Activated naive CD8-positive, alpha-beta T cell treated with anti-CD3 and anti-CD28 coated beads, Interleukin-2, amount 10 ng/mL, durations not matched to agents 7 days and 5 days (primary cell): Measurements from ENCODE around the gene RHD. TPM values are rescaled to one million over a fixed set of nuclear protein-coding genes. Genes with fewer than 3 reads are reported as not detected.
"Not testable (repeated sequence)": the region's sequence is repeated elsewhere in the genome, so short reads cannot be mapped to it uniquely, and the experiment has no call there.

ENCODE experiments used
- ATAC-seq: fragments of 150-1000 bp; cut with Tn5 transposase; one replicate; pipeline ENCODE4 v1.10.0; 2021; ENCODE audit warnings: low read depth, moderate library complexity
- POLR2A ChIA-PET: fragments of 350-600 bp; sonication (Branson Sonifier 250); formaldehyde crosslinking; loops from one replicate; lab custom pipeline; 2021; ENCODE audit warnings: antibody characterized with exemption; lab: Charles Lee
- DNase-seq: peaks from one replicate; pipeline ENCODE4 v3.0.0; 2021
- H3K27ac Mint-ChIP-seq: one replicate; pipeline ENCODE4 v1.8.0; 2022; ENCODE audit warnings: mild to moderate bottlenecking, mixed read lengths
- H3K27me3 Mint-ChIP-seq: one replicate; pipeline ENCODE4 v1.8.0; 2022; ENCODE audit warnings: mild to moderate bottlenecking, moderate library complexity, mixed read lengths
- H3K36me3 Mint-ChIP-seq: one replicate; pipeline ENCODE4 v1.8.0; 2021; ENCODE audit warnings: mild to moderate bottlenecking, mixed read lengths
- H3K4me1 Mint-ChIP-seq: one replicate; pipeline ENCODE4 v1.8.0; 2021; ENCODE audit warnings: mixed read lengths
- H3K4me3 Mint-ChIP-seq: one replicate; pipeline ENCODE4 v1.8.0; 2022; ENCODE audit warnings: mild to moderate bottlenecking, moderate library complexity, mixed read lengths
- H3K9me3 Mint-ChIP-seq: one replicate; pipeline ENCODE4 v1.8.0; 2021; ENCODE audit warnings: mixed read lengths
- total RNA-seq, 2 experiments: library from RNA; stranded (reverse); gene quantifications; one replicate each; pipeline ENCODE4 v1.2.3, GENCODE V29; 2021

RHD gene
- total RNA-seq, 2 experiments from 2014 or later = not detected

DNA sequence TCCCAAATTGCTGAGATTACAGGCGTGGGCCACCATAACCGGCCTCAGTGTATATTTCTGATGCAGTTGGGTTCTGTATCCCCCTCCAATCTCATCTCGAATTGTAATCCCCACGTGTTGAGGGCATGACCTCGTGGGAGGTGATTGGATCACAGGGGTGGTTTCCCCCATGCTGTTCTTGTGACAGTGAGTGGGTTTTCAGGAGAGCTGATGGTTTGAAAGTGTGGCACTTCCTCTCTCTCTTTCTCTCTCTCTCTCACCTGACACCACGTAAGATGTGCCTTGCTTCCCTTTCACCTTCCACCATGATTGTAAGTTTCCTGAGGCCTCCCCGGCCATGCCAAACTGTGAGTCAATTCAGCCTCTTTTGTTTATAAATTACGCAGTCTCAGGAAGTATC lies 24.2 kb downstream of the RHD start:
- not testable (repeated sequence) for H3K9me3 Mint-ChIP-seq, ATAC-seq, H3K36me3 Mint-ChIP-seq

DNA sequence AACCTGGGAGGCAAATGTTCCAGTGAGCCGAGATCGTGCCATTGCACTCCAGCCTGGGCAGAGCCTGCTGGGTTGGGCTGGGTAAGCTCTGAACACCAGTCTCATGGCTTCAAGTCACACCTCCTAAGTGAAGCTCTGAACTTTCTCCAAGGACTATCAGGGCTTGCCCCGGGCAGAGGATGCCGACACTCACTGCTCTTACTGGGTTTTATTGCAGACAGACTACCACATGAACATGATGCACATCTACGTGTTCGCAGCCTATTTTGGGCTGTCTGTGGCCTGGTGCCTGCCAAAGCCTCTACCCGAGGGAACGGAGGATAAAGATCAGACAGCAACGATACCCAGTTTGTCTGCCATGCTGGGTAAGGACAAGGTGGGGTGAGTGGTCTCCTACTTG lies 28.4 kb downstream of the RHD start:
- H3K4me3 Mint-ChIP-seq, POLR2A ChIA-PET, ATAC-seq: not testable (repeated sequence)

More for the DNA sequence above, 24.2 kb downstream of the RHD start:
- H3K4me1 Mint-ChIP-seq, DNase-seq, H3K27ac Mint-ChIP-seq, POLR2A ChIA-PET, H3K27me3 Mint-ChIP-seq, H3K4me3 Mint-ChIP-seq: not testable (repeated sequence)

DNA sequence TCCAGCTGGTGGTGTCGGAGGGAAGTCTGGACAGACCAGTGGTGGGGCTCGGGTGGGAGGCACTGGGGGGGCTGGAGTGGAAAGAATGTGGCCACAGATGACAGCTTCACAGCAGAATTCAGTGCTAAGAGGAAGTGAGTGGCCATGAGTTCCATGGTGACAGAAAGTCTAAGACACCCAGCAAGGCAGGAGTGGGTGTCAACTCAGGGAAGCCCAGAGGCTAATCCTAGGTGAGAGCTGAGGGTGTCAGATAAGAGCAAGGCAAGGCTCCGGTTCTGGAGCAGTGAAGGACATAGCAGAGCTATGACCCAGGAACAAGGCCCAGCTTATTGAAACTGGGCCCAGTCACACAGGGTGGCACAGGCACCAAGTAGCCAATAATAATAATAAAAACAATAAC lies 30.0 kb downstream of the RHD start:
- H3K27me3 Mint-ChIP-seq, H3K9me3 Mint-ChIP-seq, ATAC-seq, DNase-seq, H3K4me1 Mint-ChIP-seq, POLR2A ChIA-PET, H3K36me3 Mint-ChIP-seq, H3K4me3 Mint-ChIP-seq: not testable (repeated sequence)
- peak overlapping the region; percentile 30 for H3K27ac Mint-ChIP-seq

More for the DNA sequence above, 28.4 kb downstream of the RHD start:
- not testable (repeated sequence) for H3K9me3 Mint-ChIP-seq, H3K27ac Mint-ChIP-seq, DNase-seq, H3K4me1 Mint-ChIP-seq, H3K27me3 Mint-ChIP-seq, H3K36me3 Mint-ChIP-seq

DNA sequence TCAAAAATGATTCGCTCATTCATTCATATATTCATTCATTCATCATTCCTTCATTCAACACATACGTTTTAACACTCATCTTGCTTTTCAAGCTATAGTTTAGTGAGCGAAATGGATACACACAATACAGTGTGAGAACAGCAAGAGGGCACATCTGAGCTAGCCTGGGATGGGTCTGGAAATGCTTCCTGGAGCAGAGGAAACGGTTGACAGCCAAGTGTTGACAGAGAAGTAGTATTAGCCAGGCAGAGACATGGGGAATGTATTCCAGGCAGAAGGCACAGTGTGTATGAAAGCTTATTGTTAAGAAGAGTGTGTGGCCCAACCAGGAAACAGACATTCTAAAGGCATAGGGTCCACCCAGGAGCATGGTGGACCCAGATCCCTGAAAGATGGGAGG lies 32.6 kb downstream of the RHD start:
- POLR2A ChIA-PET, DNase-seq, H3K4me1 Mint-ChIP-seq, H3K27ac Mint-ChIP-seq, ATAC-seq, H3K36me3 Mint-ChIP-seq, H3K4me3 Mint-ChIP-seq, H3K27me3 Mint-ChIP-seq, H3K9me3 Mint-ChIP-seq: not testable (repeated sequence)

DNA sequence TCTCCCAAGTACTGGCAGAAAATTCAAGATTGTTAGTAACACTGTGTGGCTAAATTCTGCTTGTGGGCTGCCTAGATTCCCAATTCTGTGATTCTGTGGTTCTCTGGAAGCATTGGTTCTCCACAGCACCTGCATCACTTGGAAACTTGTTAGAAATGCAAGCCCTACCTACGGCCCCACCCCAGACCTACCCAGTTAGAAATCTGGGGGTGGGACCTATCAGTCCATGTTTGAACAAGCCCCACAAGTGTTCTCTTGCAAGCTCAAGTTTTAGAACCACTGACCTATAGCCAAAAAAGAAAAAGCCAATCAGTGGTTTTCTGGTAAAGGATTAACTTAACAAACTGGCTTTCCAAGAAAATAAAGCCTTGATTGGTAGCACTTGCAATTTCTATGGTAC lies 35.9 kb downstream of the RHD start:
- H3K36me3 Mint-ChIP-seq, H3K9me3 Mint-ChIP-seq, DNase-seq, POLR2A ChIA-PET, H3K4me1 Mint-ChIP-seq, H3K27ac Mint-ChIP-seq, H3K4me3 Mint-ChIP-seq, ATAC-seq, H3K27me3 Mint-ChIP-seq: not testable (repeated sequence)

DNA sequence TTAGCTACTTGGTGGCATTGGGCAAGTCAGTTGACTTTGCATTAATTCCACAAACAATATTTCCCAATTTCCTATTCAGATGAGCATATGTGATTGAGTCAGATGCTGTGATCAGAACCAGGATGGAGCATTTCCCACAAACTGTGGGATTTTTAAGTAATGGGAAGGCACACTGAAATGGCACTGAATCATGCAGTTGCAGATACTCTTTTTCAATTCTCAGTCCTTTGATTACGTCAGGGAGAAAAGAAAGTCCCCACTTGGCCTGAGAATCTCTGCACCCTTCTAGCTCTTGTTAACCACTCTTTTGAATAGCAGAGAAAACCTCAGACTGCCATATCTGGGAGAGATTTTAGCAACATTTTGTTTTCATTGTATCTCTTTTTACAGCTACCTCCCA lies 36.8 kb downstream of the RHD start:
- ATAC-seq, DNase-seq, H3K27ac Mint-ChIP-seq, H3K4me1 Mint-ChIP-seq, POLR2A ChIA-PET, H3K4me3 Mint-ChIP-seq, H3K27me3 Mint-ChIP-seq, H3K36me3 Mint-ChIP-seq, H3K9me3 Mint-ChIP-seq: not testable (repeated sequence)

DNA sequence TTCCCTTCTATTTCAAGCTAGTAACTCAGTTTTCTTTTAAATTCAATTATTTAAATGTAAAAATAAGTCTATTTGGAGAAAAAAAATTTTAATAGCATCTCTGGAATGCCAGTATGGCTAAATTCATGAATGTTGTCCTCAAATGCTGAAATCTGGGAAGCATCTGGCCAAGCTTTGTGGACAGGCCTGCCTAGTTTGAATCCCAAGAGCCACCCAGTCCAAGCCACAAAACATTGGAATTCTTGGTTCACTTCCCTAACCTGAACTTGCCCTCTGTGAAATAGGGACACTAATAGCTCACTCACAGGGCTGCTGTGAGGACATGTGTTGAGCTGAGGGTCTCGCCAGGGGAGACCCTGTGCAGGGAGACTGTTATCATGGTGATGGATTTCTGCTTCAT lies 37.2 kb downstream of the RHD start:
- H3K36me3 Mint-ChIP-seq, H3K27me3 Mint-ChIP-seq, DNase-seq, H3K4me3 Mint-ChIP-seq, POLR2A ChIA-PET, H3K27ac Mint-ChIP-seq, ATAC-seq, H3K9me3 Mint-ChIP-seq, H3K4me1 Mint-ChIP-seq: not testable (repeated sequence)

DNA sequence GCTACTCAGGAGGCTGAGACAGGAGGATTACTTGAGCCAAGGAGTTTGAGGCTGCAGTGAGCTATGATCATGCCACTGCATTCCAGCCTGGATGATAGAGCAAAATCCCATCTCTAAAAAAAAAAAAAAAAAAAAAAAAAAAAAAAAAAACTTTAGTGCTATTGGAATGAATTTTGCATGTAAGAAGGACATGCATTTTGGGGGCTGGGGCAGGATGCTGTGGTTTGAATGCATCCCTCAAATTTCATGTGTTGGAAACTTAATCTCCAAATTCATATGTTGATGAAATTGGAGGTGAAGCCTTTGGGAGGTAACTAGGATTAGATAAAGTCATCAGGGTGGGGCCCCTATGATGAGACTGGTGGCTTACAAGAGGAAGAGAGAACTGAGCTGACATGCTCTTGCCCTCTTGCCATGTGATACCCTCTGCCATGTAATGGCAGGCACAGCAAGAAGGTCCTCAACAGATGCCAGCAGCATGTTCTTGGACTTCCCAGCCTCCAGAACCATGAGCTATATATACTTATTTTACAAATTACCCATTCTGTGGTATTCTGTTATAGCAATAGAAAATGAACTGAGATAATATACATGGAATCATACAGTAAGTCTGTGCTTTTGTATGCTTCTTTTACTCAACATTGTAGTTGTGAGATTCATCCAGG lies 40.6 kb downstream of the RHD start:
- H3K4me1 Mint-ChIP-seq, H3K27ac Mint-ChIP-seq, POLR2A ChIA-PET, H3K4me3 Mint-ChIP-seq, ATAC-seq, H3K36me3 Mint-ChIP-seq, H3K9me3 Mint-ChIP-seq, H3K27me3 Mint-ChIP-seq, DNase-seq: not testable (repeated sequence)

DNA sequence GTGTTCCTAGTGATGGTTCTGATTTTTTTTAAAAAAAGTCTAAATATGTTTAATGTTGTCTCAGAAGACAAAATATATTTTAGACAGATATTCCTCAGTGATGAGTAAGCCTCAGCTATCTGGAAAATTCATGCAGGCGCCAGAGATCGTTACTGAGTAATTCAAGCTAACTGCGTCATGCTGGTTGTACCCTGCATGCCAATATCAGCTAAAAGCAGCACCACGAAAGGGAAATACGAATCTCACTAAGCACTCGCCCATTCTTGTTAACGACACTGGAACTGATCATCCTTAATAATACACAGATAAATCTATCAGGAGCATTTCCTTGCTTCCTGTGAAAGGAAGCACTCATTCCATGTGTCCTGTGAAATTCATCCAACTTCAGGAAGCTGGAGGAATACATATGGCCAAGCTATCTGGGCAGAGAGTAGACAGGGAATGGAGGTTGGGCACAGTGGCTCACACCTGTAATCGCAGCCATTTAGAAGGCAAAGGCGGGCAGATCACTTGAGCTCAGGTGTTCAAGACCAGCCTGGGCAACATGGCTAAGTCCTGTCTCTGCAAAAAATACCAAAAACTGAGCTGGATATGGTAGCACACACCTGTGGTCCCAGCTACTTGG lies 48.1 kb downstream of the RHD start:
- POLR2A ChIA-PET = not testable (repeated sequence)

DNA sequence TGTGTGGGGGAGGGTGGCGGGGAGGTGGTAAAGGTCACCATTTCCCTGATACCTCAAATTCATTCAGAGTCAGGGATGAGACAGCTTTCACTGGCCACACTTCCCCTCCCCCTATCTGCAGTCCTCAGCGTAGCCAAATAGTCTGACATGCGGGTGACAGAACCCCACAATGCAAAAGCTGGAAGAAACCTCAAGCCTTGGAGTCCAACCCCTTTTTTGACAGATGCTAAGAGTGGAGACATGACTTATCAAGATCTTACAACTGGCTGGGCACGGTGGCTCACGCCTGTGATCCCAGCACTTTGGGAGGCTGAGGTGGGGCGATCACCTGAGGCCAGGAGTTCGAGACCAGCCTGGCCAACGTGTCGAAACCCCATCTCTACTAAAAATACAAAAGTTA lies 49.8 kb downstream of the RHD start:
- H3K9me3 Mint-ChIP-seq, H3K27ac Mint-ChIP-seq, ATAC-seq, H3K27me3 Mint-ChIP-seq, H3K36me3 Mint-ChIP-seq, DNase-seq, H3K4me3 Mint-ChIP-seq, H3K4me1 Mint-ChIP-seq, POLR2A ChIA-PET: not testable (repeated sequence)

More for the DNA sequence above, 48.1 kb downstream of the RHD start:
- ATAC-seq, H3K4me3 Mint-ChIP-seq, H3K4me1 Mint-ChIP-seq, H3K27ac Mint-ChIP-seq, H3K27me3 Mint-ChIP-seq, H3K9me3 Mint-ChIP-seq, DNase-seq, H3K36me3 Mint-ChIP-seq: not testable (repeated sequence)

DNA sequence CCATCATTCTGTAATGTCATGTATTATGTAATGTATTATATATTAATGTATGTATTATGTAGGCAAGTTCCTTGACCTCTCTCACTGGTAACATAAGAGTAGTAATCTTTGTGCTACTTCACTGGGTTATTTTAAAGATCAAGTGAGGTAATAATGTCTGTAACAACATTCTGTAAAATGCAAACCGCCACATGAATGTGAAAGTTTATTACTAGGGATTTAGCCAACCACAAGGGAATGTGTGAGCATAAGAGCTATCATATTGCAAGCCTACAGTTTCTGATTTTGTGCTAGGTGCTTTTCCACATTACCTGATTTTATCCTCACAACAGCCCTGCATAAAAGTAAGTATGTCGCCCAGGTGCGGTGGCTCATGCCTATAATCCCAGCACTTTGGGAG lies 52.1 kb downstream of the RHD start:
- POLR2A ChIA-PET, H3K36me3 Mint-ChIP-seq, ATAC-seq, H3K27ac Mint-ChIP-seq, H3K4me3 Mint-ChIP-seq, H3K9me3 Mint-ChIP-seq, H3K4me1 Mint-ChIP-seq, H3K27me3 Mint-ChIP-seq, DNase-seq: not testable (repeated sequence)

DNA sequence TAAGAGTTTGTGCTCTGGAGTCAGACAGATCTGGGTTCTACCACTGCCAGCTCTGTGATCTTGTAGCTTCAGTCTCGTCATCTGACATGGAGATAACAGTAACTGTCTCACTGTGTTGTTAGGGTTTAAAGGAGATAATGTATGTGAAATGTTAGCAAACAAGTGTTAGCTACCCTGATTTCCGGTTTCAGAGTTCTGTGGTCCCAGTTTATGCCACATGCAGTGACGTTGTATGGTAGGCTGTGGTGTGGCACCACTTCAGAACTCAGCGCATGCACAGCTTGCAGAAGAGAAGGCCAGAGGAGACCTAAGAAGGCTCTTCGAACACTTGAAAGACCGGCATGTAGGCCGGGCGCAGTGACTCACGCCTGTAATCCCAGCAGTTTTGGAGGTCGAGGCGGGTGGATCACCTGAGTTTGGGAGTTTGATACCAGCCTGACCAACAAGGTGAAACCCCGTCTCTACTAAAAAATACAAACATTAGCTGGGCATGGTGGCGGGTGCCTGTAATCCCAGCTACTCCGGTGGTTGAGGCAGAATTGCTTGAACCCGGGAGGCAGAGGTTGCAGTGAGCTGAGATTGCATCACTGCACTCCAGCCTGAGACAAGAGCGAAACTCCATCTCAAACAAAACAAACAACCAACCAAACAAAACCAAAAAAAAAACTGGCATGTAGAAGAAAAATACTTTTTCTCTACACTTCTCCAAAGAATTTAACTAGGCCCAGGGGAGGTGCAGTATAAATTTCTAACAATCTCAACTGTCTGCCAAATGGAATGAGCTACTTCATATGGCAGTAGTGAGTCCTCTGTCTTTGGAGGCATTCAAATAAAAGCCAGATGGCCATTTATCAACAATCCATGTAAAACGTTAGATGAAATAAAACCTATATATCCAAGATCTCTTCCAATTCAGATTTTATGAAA lies 55.8 kb downstream of the RHD start:
- H3K36me3 Mint-ChIP-seq, DNase-seq, H3K4me3 Mint-ChIP-seq, H3K4me1 Mint-ChIP-seq, H3K27me3 Mint-ChIP-seq, H3K9me3 Mint-ChIP-seq, H3K27ac Mint-ChIP-seq, POLR2A ChIA-PET: not testable (repeated sequence)
- peak; percentile 65 for ATAC-seq

DNA sequence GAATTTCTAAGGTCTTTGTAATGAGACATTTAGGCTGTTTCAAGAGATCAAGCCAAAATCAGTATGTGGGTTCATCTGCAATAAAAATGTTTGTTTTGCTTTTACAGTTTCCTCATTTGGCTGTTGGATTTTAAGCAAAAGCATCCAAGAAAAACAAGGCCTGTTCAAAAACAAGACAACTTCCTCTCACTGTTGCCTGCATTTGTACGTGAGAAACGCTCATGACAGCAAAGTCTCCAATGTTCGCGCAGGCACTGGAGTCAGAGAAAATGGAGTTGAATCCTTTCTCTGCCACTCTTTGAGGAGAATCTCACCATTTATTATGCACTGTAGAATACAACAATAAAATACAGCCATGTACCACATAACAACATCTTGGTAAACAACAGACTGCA lies 56.5 kb downstream of the RHD start:
- H3K4me1 Mint-ChIP-seq, H3K36me3 Mint-ChIP-seq, H3K27ac Mint-ChIP-seq, DNase-seq, ATAC-seq, H3K9me3 Mint-ChIP-seq, POLR2A ChIA-PET, H3K4me3 Mint-ChIP-seq, H3K27me3 Mint-ChIP-seq: not testable (repeated sequence)

DNA sequence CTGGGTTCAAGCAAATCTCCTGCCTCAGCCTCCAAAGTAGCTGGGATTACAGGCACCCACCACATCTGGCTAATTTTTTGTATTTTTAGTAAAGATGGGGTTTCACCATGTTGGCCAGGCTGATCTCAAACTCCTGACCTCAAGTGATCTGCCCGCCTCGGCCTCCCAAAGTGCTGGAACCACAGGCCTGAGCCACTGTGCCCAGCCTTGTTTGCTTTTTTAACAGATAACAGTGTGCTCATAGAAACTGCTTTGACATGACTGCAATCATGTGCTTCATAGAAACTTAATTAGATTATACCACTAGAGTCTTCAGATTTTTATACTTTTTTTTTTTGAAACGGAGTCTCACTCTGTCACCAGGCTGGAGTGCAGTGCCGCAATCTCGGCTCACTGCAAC lies 57.0 kb downstream of the RHD start:
- DNase-seq, H3K27ac Mint-ChIP-seq, H3K4me3 Mint-ChIP-seq, ATAC-seq, H3K4me1 Mint-ChIP-seq, H3K36me3 Mint-ChIP-seq, POLR2A ChIA-PET, H3K27me3 Mint-ChIP-seq, H3K9me3 Mint-ChIP-seq: not testable (repeated sequence)
